Suprapubic skin (tissue), 4 donors: ENCODE measurements around the gene MAST4.

Experiments used
- POLR2A ChIP-seq, 2 donors: fragments of 450-650 bp; IDR thresholded peaks; one replicate each; pipeline ENCODE4 v1.6.1; 2017; ENCODE audit warnings: antibody characterized with exemption in 2 of 2, mild to moderate bottlenecking in 2 of 2, moderate library complexity in 2 of 2
- POLR2AphosphoS5 ChIP-seq, 3 donors: sonication (generic); formaldehyde crosslinking; IDR thresholded peaks; one replicate each; pipeline ENCODE4 v1.6.1; 2017; ENCODE audit warnings: antibody characterized with exemption in 3 of 3

GRCh38 chr5:67104859-67105258 lies 508.7 kb downstream of the MAST4 start:
- TF ChIP-seq POLR2A (IDR thresholded peaks at IDR 0.05) = no peak
- TF ChIP-seq POLR2AphosphoS5 (IDR thresholded peaks at IDR 0.05) = no peak
